K562 (cell line): Measurements from ENCODE around the gene GPC1. TPM values are rescaled to one million over a fixed set of nuclear protein-coding genes. Genes with fewer than 3 reads are reported as not detected.

Experiments
- ATAC-seq: fragments of 200-7000 bp; cut with Tn5 transposase; 3 replicates; pipeline ENCODE4 v1.9.1; 2020; ENCODE audit warnings: moderate library complexity
- BruUV-seq: library from RNA; stranded (reverse); fragments of 400-500 nt; replicated peaks from 2 replicates; lab custom pipeline; 2021; lab: Mats Ljungman, UMichigan
- CTCF ChIA-PET: fragments of 300-600 bp; formaldehyde crosslinking; extraction: SDS; loops from one replicate; lab custom pipeline; 2021; ENCODE audit warnings: low intra/inter-chr PET ratio; lab: Yijun Ruan, JAX
- POLR2A ChIA-PET: fragments of 300-600, 350-650 bp; sonication (Branson Sonifier 250); formaldehyde crosslinking; extraction: SDS; loops from one replicate; lab custom pipeline; 2021; ENCODE audit warnings: antibody characterized with exemption, inconsistent platforms; lab: Yijun Ruan, JAX
- DNase-seq, 4 experiments: peaks; one replicate each; pipeline versions ENCODE4 v3.0.0 to v3.0.0-alpha.2; 2011 to 2018; ENCODE audit warnings: low spot score in 3 of 4, mixed read lengths in 3 of 4; ENCODE audit errors: extremely low read depth in 1 of 4
- FAIRE-seq: peaks from 2 replicates; lab custom pipeline; 2011; peaks lifted over from hg19 to GRCh38; lab: Jason Lieb, UNC
- H2AFZ ChIP-seq: 2 replicates; pipeline ENCODE4 v1.6.0; 2011; ENCODE audit warnings: low read depth, low read length, control low read depth, inconsistent platforms
- H3K27ac ChIP-seq: fragments of 200-600 bp; 3 replicates; pipeline ENCODE4 v1.8.0; 2011; ENCODE audit warnings: low read depth, mild to moderate bottlenecking, control low read depth, inconsistent platforms, low read length, moderate library complexity, mixed read lengths; ENCODE audit errors: extremely low read depth
- H3K27me3 ChIP-seq, 2 experiments: fragments of 300-600 bp in 1 of 2; 2 replicates in 1 of 2; 3 replicates in 1 of 2; pipeline versions ENCODE4 v1.6.0 to v1.8.0; 2011; ENCODE audit warnings: inconsistent platforms in 2 of 2, low read length in 2 of 2, mild to moderate bottlenecking in 1 of 2, mixed read lengths in 1 of 2, moderate library complexity in 1 of 2; ENCODE audit not compliant: control insufficient read depth in 2 of 2, insufficient read depth in 2 of 2
- H3K36me3 ChIP-seq: fragments of 300-600 bp; 3 replicates; pipeline ENCODE4 v1.8.0; 2011; ENCODE audit warnings: mild to moderate bottlenecking, low read length, inconsistent platforms; ENCODE audit not compliant: control insufficient read depth, insufficient read depth
- H3K4me1 ChIP-seq, 2 experiments: fragments of 200-600 bp in 1 of 2; replicated peaks in 1 of 2; 2 replicates in 1 of 2; 3 replicates in 1 of 2; pipeline versions ENCODE4 v1.5.1 to v1.8.0; 2011; ENCODE audit warnings: inconsistent platforms in 2 of 2, low read length in 2 of 2, mild to moderate bottlenecking in 1 of 2, mixed read lengths in 1 of 2, moderate library complexity in 1 of 2; ENCODE audit not compliant: control insufficient read depth in 2 of 2, insufficient read depth in 2 of 2
- H3K4me2 ChIP-seq: 2 replicates; pipeline ENCODE4 v1.6.1; 2011; ENCODE audit warnings: low read length, control low read depth, inconsistent platforms, mixed read lengths; ENCODE audit not compliant: insufficient read depth
- H3K4me3 ChIP-seq: fragments of 200-600 bp; sonication (generic), shearing (Covaris generic); 2 replicates; pipeline ENCODE4 v1.5.1; 2016; ENCODE audit warnings: control low read depth, inconsistent platforms
- H3K79me2 ChIP-seq: fragments of 200-600 bp; 3 replicates; pipeline ENCODE4 v1.8.0; 2011; ENCODE audit warnings: low read length, inconsistent platforms; ENCODE audit not compliant: control insufficient read depth, insufficient read depth
- H3K9ac ChIP-seq, 2 experiments: 2 replicates each; pipeline versions ENCODE4 v1.6.0 to v1.6.1; 2011; ENCODE audit warnings: low read depth in 2 of 2, low read length in 2 of 2, control low read depth in 1 of 2, inconsistent platforms in 1 of 2, mild to moderate bottlenecking in 1 of 2, mixed read lengths in 1 of 2; ENCODE audit not compliant: insufficient read depth in 1 of 2
- H3K9me1 ChIP-seq: one replicate; pipeline ENCODE4 v1.6.0; 2011; ENCODE audit warnings: inconsistent platforms, mild to moderate bottlenecking, low read length, moderate library complexity; ENCODE audit not compliant: control insufficient read depth, insufficient read depth
- H3K9me3 ChIP-seq: replicated peaks from 2 replicates; pipeline ENCODE4 v1.5.1; 2011; ENCODE audit warnings: low read depth, low read length, inconsistent platforms; ENCODE audit not compliant: control insufficient read depth, insufficient read depth
- H4K20me1 ChIP-seq: replicated peaks from 2 replicates; pipeline ENCODE4 v1.6.1; 2011; ENCODE audit warnings: low read length, inconsistent platforms, mixed read lengths; ENCODE audit not compliant: control insufficient read depth, insufficient read depth
- ARID3A ChIP-seq: IDR thresholded peaks from 2 replicates; pipeline ENCODE4 v1.6.1; 2012; ENCODE audit warnings: low read depth, low read length, improper control_type of control experiment, borderline replicate concordance
- ARID3B ChIP-seq: fragments of 250-450 bp; sonication (Bioruptor Pico); IDR thresholded peaks from 2 replicates; pipeline ENCODE4 v1.4.0; 2020; ENCODE audit warnings: borderline replicate concordance
- DEAF1 ChIP-seq: fragments of 450-650 bp; formaldehyde crosslinking; IDR thresholded peaks from 2 replicates; pipeline ENCODE4 v1.4.0; 2020; ENCODE audit warnings: mild to moderate bottlenecking, moderate library complexity
- FOSL1 ChIP-seq: fragments of 200-800 bp; sonication (Bioruptor generic); conservative IDR thresholded peaks from 2 replicates; pipeline ENCODE4 v1.6.1; 2016; ENCODE audit warnings: missing genetic modification characterization, missing compliant biosample characterization
- GATA2 ChIP-seq: sonication (generic); formaldehyde crosslinking; IDR thresholded peaks from 2 replicates; pipeline ENCODE4 v1.4.0; 2020; ENCODE audit warnings: mild to moderate bottlenecking, missing genetic modification reagents
- GMEB1 ChIP-seq: fragments of 250-450 bp; sonication (Bioruptor Pico); IDR thresholded peaks from 2 replicates; pipeline ENCODE4 v1.4.0; 2020; ENCODE audit warnings: mild to moderate bottlenecking
- HNRNPUL1 ChIP-seq: fragments of 200-400 bp; formaldehyde crosslinking; IDR thresholded peaks from 2 replicates; pipeline ENCODE4 v1.6.1; 2017; ENCODE audit warnings: low read length
- HOXB6 ChIP-seq: fragments of 250-450 bp; sonication (Bioruptor Pico); IDR thresholded peaks from 2 replicates; pipeline ENCODE4 v1.5.1; 2022; ENCODE audit warnings: mild to moderate bottlenecking, borderline replicate concordance
- MAFG ChIP-seq: fragments of 450-650 bp; conservative IDR thresholded peaks from 2 replicates; pipeline ENCODE4 v1.6.1; 2016; ENCODE audit warnings: missing genetic modification characterization, missing compliant biosample characterization
- NFRKB ChIP-seq: fragments of 450-650 bp; IDR thresholded peaks from 2 replicates; pipeline ENCODE4 v1.6.1; 2016; ENCODE audit warnings: low read depth
- RBM17 ChIP-seq: fragments of 200-400 bp; formaldehyde crosslinking; IDR thresholded peaks from 2 replicates; pipeline ENCODE4 v1.6.1; 2017; ENCODE audit warnings: low read depth, mild to moderate bottlenecking, low read length, borderline replicate concordance
- SNIP1 ChIP-seq: fragments of 450-650 bp; IDR thresholded peaks from 2 replicates; pipeline ENCODE4 v1.7.1; 2017; ENCODE audit warnings: low read depth, mild to moderate bottlenecking
- SP2 ChIP-seq: IDR thresholded peaks from 2 replicates; pipeline ENCODE4 v1.6.1; 2011; ENCODE audit warnings: mild to moderate bottlenecking, low read depth, low read length, moderate library complexity; ENCODE audit not compliant: poor library complexity, severe bottlenecking; ENCODE audit errors: extremely low read depth
- SRSF7 ChIP-seq: fragments of 200-400 bp; formaldehyde crosslinking; optimal IDR thresholded peaks from 2 replicates; pipeline ENCODE3; 2017; ENCODE audit warnings: mild to moderate bottlenecking, low read depth, low read length
- TGIF2 ChIP-seq: sonication (generic); formaldehyde crosslinking; IDR thresholded peaks from 2 replicates; pipeline ENCODE4 v1.8.1; 2022; ENCODE audit warnings: mild to moderate bottlenecking, missing genetic modification reagents, moderate library complexity
- ZNF121 ChIP-seq: sonication (generic); formaldehyde crosslinking; conservative IDR thresholded peaks from 2 replicates; pipeline ENCODE4 v1.8.0; 2022; ENCODE audit warnings: missing genetic modification reagents
- WGBS: fragments of 100-300 bp; shearing (Covaris generic); methylation state at CpG from one replicate; pipeline ENCODE4 v1.1.6; 2016; ENCODE audit warnings: low coverage, mixed read lengths; ENCODE audit not compliant: insufficient coverage; ENCODE audit errors: missing lambda C conversion rate; 5-methylcytosine and 5-hydroxymethylcytosine counted together
- in situ Hi-C: fragments of 300-500 bp; cut with MboI; formaldehyde crosslinking; loops from 4 replicates; pipeline ENCODE4 v1.15.0; 2018; ENCODE audit warnings: inconsistent platforms, mixed read lengths
- intact Hi-C: fragments of 100-400 bp; cut with micrococcal nuclease; formaldehyde crosslinking; loops from 2 replicates; pipeline ENCODE4 v1.14.2; 2022
- polyA plus RNA-seq, 8 experiments: library from polyadenylated mRNA; depleted of rRNA in 4 of 8; stranded (reverse) in 5 of 8; unstranded in 3 of 8; fragments of >200 nt; fragmentation: Nextera tagmentation in 2 of 8; fragmentation: Illumina TruSeq in 1 of 8; extraction: Ambion mirVana in 2 of 8; extraction: Trizol in 1 of 8; gene quantifications; 2 replicates each; pipeline versions ENCODE4 v1.2.1 to v1.2.3, GENCODE V29; 2011 to 2014; ENCODE audit warnings: inconsistent platforms in 1 of 8, missing spikeins in 1 of 8
- total RNA-seq, 7 experiments: library from RNA; depleted of rRNA in 6 of 7; stranded (reverse); fragments of >200 nt in 6 of 7; fragmentation: Illumina TruSeq in 2 of 7; extraction: Trizol in 2 of 7; gene quantifications; 2 replicates each; pipeline versions ENCODE4 v1.2.1 to v1.2.3, GENCODE V29; 2011 to 2021; ENCODE audit warnings: low replicate concordance in 1 of 7

GPC1 gene
- total and polyA plus RNA-seq, 9 of the 15 experiments (the other 6 are each of a cell fraction or from before 2014, with no cell fraction given) = 0.07 to 0.82 (median 0.14) TPM; not detected in 3

GRCh38 chr2:240451791-240452461 lies 16.5 kb downstream of the GPC1 start:
- peaks cover 5% of the 10 kb centered on the region for H4K20me1 ChIP-seq
- H3K36me3 ChIP-seq = no peaks in the 10 kb centered on the region
- ChIA-PET CTCF (no interaction called here), POLR2A (no interaction called here)
- H2AFZ ChIP-seq = no peak overlapping the region
- no peaks in the 10 kb centered on the region for H3K9me1 ChIP-seq
- peak overlapping the region; percentile 16; the same call in 1 of the 2 replicates for H3K4me3 ChIP-seq
- no TSS peak for BruUV-seq
- peaks cover 0 to 72% of the 10 kb centered on the region in 2 experiments; a peak in 3 of 5 replicates for H3K27me3 ChIP-seq
- H3K9ac ChIP-seq = no peak overlapping the region
- no peak overlapping the region for H3K4me2 ChIP-seq
- WGBS = 3% methylated on average over 8 of the region's 20 CpGs
- no peaks in the 10 kb centered on the region for H3K9me3 ChIP-seq
- DNase-seq (no peak), ATAC-seq (no peak), FAIRE-seq (no peak)
- in situ Hi-C loops (no loop called here), intact Hi-C loops (no loop called here)
- peaks cover 0 to 50% of the 10 kb centered on the region in 2 experiments; a peak in 2 of 5 replicates for H3K4me1 ChIP-seq
- no peak overlapping the region for H3K27ac ChIP-seq
- H3K79me2 ChIP-seq = no peaks in the 10 kb centered on the region
- TF ChIP-seq NFRKB = no peak
- no peak for TF ChIP-seq GMEB1
- no peak for TF ChIP-seq MAFG (tag)
- TF ChIP-seq SNIP1 = no peak
- no peak for TF ChIP-seq HOXB6
- TF ChIP-seq SRSF7 = no peak
- no peak for TF ChIP-seq FOSL1 (tag)
- TF ChIP-seq TGIF2 (CRISPR knock-in tag) = no peak
- no peak for TF ChIP-seq ARID3B (CRISPR knock-in tag)
- no peak for TF ChIP-seq ZNF121 (CRISPR knock-in tag)
- TF ChIP-seq SP2 = no peak
- TF ChIP-seq GATA2 (CRISPR knock-in tag) = no peak
- no peak for TF ChIP-seq ARID3A
- no peak for TF ChIP-seq RBM17
- no peak for TF ChIP-seq DEAF1 (CRISPR knock-in tag)
- no peak for TF ChIP-seq HNRNPUL1
